Measurements from ENCODE around the gene ACKR3. TPM values are rescaled to one million over a fixed set of nuclear protein-coding genes. Genes with fewer than 3 reads are reported as not detected.

ACKR3 gene
- total RNA-seq, 1 experiment from 2014 or later: 3.9 TPM

DNA sequence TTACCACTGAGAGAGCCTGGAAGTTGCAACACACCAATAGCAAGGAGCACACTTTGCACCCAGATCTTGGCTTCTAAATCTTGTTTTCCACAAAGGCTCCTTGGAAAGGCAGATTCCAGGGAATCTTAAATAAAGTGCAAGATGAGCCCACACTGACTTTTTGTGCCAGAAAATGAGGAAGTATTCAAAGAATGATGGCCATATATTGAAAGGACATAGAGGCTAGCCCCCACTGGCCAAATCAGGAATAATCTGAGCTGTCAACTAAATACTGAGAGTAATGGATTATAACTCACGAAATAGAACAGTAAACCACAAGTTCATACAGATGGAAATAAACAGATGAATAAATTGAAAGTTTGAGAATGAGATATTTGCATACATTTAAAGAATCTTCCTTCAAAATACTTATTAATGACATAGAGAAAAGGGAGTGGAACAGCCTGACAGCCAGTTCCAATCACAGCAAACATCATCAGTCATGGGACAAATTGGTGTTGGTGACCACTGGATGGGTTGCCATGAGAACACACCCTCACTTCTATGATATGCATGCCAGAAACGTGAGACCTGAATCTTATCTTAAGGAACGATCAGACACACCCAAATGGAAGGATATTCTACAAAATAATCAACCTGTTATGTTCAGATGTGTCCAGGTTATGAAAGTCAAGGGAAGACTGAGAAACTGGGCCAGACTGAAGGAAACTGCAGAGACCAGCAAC, 12.2 kb upstream of the ACKR3 start:
- intact Hi-C loops (cut with micrococcal nuclease; ENCODE audit: unreplicated experiment): no loop called here
- TF ChIP-seq, protein P1, sequence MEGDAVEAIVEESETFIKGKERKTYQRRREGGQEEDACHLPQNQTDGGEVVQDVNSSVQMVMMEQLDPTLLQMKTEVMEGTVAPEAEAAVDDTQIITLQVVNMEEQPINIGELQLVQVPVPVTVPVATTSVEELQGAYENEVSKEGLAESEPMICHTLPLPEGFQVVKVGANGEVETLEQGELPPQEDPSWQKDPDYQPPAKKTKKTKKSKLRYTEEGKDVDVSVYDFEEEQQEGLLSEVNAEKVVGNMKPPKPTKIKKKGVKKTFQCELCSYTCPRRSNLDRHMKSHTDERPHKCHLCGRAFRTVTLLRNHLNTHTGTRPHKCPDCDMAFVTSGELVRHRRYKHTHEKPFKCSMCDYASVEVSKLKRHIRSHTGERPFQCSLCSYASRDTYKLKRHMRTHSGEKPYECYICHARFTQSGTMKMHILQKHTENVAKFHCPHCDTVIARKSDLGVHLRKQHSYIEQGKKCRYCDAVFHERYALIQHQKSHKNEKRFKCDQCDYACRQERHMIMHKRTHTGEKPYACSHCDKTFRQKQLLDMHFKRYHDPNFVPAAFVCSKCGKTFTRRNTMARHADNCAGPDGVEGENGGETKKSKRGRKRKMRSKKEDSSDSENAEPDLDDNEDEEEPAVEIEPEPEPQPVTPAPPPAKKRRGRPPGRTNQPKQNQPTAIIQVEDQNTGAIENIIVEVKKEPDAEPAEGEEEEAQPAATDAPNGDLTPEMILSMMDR (IDR thresholded peaks at IDR 0.05; ENCODE audit: insufficient read depth in 1 of 2, low read depth in 1 of 2, low read length in 1 of 2, severe bottlenecking in 1 of 2, unreplicated experiment in 1 of 2): no peak
- Histone ChIP-seq H3K9me3 (no peaks in the 10 kb centered on the region), H3K36me3 (ENCODE audit: control insufficient read depth, insufficient read depth, low read length) (no peaks in the 10 kb centered on the region), H3K27me3 (replicated peaks; ENCODE audit: control insufficient read depth, insufficient read depth, low read length) (no peaks in the 10 kb centered on the region), H3K4me3 (ENCODE audit: low read depth, low read length) (no peak overlapping the region), H3K4me1 (no peaks in the 10 kb centered on the region)
- DNase-seq: no peak
- Mint-ChIP-seq H3K36me3 (ENCODE audit: insufficient read depth, unreplicated experiment) (no peaks in the 10 kb centered on the region), H3K4me1 (ENCODE audit: low read depth, unreplicated experiment) (no peaks in the 10 kb centered on the region), H3K27me3 (ENCODE audit: insufficient read depth, unreplicated experiment) (no peaks in the 10 kb centered on the region), H3K9me3 (ENCODE audit: unreplicated experiment) (no peaks in the 10 kb centered on the region), H3K4me3 (ENCODE audit: unreplicated experiment) (no peak overlapping the region), H3K27ac (ENCODE audit: unreplicated experiment) (no peak overlapping the region)
- ChIA-PET CTCF (no interaction called here), POLR2A (no interaction called here)
- BruUV-seq (replicated peaks): no TSS peak

DNA sequence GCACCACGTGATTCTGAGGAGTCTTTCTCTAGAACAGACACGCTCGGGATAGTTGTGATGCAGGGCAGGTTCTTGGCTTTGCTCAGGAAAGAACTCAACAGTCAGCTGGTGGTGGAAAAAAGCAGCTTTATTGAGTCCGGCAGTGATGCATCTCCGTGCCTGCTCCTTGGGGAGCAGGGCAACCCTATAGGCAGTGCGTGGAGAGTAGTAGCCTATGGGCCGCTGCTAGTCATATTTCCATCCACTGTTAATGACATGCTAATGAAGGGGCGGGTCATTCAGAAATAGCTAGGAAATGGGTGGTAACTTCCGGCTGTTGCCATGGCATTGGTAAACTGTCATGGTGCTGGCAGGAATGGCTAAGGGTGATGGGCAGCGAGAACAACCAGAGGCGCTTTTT, 11.6 kb upstream of the ACKR3 start:
- DNase-seq: no peak
- Histone ChIP-seq H3K4me3 (ENCODE audit: low read depth, low read length) (no peak overlapping the region), H3K9me3 (no peaks in the 10 kb centered on the region), H3K36me3 (ENCODE audit: control insufficient read depth, insufficient read depth, low read length) (no peaks in the 10 kb centered on the region), H3K27me3 (replicated peaks; ENCODE audit: control insufficient read depth, insufficient read depth, low read length) (no peaks in the 10 kb centered on the region), H3K4me1 (no peaks in the 10 kb centered on the region)
- intact Hi-C loops (cut with micrococcal nuclease; ENCODE audit: unreplicated experiment): no loop called here
- Mint-ChIP-seq H3K4me3 (ENCODE audit: unreplicated experiment) (no peak overlapping the region), H3K27ac (ENCODE audit: unreplicated experiment) (no peak overlapping the region), H3K4me1 (ENCODE audit: low read depth, unreplicated experiment) (no peaks in the 10 kb centered on the region), H3K27me3 (ENCODE audit: insufficient read depth, unreplicated experiment) (no peaks in the 10 kb centered on the region), H3K36me3 (ENCODE audit: insufficient read depth, unreplicated experiment) (no peaks in the 10 kb centered on the region), H3K9me3 (ENCODE audit: unreplicated experiment) (no peaks in the 10 kb centered on the region)
- TF ChIP-seq, protein P1 (IDR thresholded peaks at IDR 0.05; ENCODE audit: insufficient read depth in 1 of 2, low read depth in 1 of 2, low read length in 1 of 2, severe bottlenecking in 1 of 2, unreplicated experiment in 1 of 2): no peak
- no TSS peak for BruUV-seq (replicated peaks)
- CTCF ChIA-PET: no interaction called here
- POLR2A ChIA-PET: no interaction called here

DNA sequence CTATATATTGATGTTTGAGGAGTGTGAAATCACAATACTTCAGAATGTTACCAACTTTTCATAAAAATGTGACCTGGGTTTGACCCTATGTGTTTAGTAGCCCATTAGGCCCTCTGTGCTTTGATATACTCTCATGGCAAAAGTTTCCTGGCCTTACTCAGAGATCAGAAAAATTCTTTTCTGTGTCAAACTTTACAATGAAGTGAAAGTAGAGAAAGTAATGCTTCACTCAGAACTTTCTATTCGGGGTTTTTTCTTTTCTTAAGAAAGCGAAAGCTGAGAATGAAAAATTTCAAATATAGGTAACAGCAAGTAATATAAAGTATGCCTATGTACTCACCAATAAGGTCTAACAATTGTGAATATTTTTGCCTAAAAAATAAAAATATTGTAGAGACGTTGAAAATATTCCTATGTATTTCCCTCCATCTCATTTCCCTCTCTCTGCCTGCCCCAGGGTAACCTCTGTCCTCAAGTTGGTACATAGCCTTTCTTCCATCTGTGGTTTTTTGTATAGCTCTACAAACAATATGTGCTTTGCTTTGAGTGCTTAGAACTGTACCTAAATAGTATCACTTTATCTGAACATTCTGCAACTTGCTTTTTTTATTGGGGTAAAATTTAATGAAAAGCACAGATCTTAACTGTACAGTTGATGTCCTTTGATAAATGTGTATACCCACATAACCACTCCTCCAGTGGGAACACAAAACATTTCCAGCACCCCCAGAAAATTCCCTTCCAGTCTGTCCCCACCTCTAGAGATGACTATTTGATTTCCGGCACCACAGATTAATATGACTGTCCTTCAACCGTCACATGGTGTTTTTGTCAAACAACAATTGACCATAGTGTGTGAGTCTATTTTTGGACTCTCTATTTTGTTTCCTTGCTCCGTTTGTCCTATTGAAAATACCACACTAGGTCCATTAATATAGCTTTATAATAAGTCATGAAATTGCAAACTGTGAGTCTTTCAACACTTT, 10.3 kb upstream of the ACKR3 start:
- Mint-ChIP-seq H3K27ac (ENCODE audit: unreplicated experiment) (no peak overlapping the region), H3K27me3 (ENCODE audit: insufficient read depth, unreplicated experiment) (no peaks in the 10 kb centered on the region), H3K4me1 (ENCODE audit: low read depth, unreplicated experiment) (no peaks in the 10 kb centered on the region), H3K36me3 (ENCODE audit: insufficient read depth, unreplicated experiment) (no peaks in the 10 kb centered on the region), H3K4me3 (ENCODE audit: unreplicated experiment) (no peak overlapping the region), H3K9me3 (ENCODE audit: unreplicated experiment) (no peaks in the 10 kb centered on the region)
- no peaks in the 10 kb centered on the region for H3K27me3 ChIP-seq (replicated peaks; ENCODE audit: control insufficient read depth, insufficient read depth, low read length)
- no peak for DNase-seq
- intact Hi-C loops (cut with micrococcal nuclease; ENCODE audit: unreplicated experiment): no loop called here
- CTCF ChIA-PET: no interaction called here
- TF ChIP-seq, protein P1 (IDR thresholded peaks at IDR 0.05; ENCODE audit: insufficient read depth in 1 of 2, low read depth in 1 of 2, low read length in 1 of 2, severe bottlenecking in 1 of 2, unreplicated experiment in 1 of 2): no peak
- no peak overlapping the region for H3K4me3 ChIP-seq (ENCODE audit: low read depth, low read length)
- no peaks in the 10 kb centered on the region for H3K36me3 ChIP-seq (ENCODE audit: control insufficient read depth, insufficient read depth, low read length)
- POLR2A ChIA-PET: no interaction called here
- BruUV-seq (replicated peaks): no TSS peak
- H3K9me3 ChIP-seq: no peaks in the 10 kb centered on the region
- H3K4me1 ChIP-seq: no peaks in the 10 kb centered on the region

Data from Caco-2 (cell line).